Spleen (tissue), 11 donors: Measurements from ENCODE around the gene HS2ST1. TPM values are rescaled to one million over a fixed set of nuclear protein-coding genes. Genes with fewer than 3 reads are reported as not detected.

Experiments
- DNase-seq: peaks from one replicate; pipeline ENCODE4 v3.0.0-alpha.2; 2020
- H3K27ac ChIP-seq, 8 donors: fragments of 200-600 bp; sonication (generic) in 7 of 8; 1 replicate in 4 of 8; 2 replicates in 4 of 8; pipeline versions ENCODE4 v1.5.0 to v1.8.0; 2016 to 2021; ENCODE audit warnings: inconsistent platforms in 4 of 8, mild to moderate bottlenecking in 4 of 8, moderate library complexity in 1 of 8
- H3K27me3 ChIP-seq, 7 donors: fragments of 200-600 bp; sonication (generic) in 6 of 7; replicated peaks in 1 of 7; 1 replicate in 4 of 7; 2 replicates in 3 of 7; pipeline versions ENCODE4 v1.5.0 to v1.8.0; 2016 to 2021; ENCODE audit warnings: inconsistent platforms in 3 of 7, mild to moderate bottlenecking in 1 of 7
- H3K36me3 ChIP-seq, 6 donors: fragments of 200-600 bp; sonication (generic) in 5 of 6; 1 replicate in 4 of 6; 2 replicates in 2 of 6; pipeline versions ENCODE4 v1.5.0 to v1.8.0; 2016 to 2021; ENCODE audit warnings: inconsistent platforms in 2 of 6
- H3K4me1 ChIP-seq, 6 donors: fragments of 200-600 bp; sonication (generic) in 5 of 6; 1 replicate in 3 of 6; 2 replicates in 3 of 6; pipeline versions ENCODE4 v1.5.0 to v1.8.0; 2016 to 2021; ENCODE audit warnings: inconsistent platforms in 3 of 6
- H3K4me3 ChIP-seq, 8 donors: fragments of 200-600 bp; sonication (generic) in 7 of 8; 1 replicate in 4 of 8; 2 replicates in 4 of 8; pipeline versions ENCODE4 v1.5.0 to v1.8.0; 2016 to 2021; ENCODE audit warnings: inconsistent platforms in 4 of 8, mild to moderate bottlenecking in 4 of 8, moderate library complexity in 2 of 8
- H3K9me3 ChIP-seq, 8 donors: fragments of 200-600 bp; sonication (generic) in 7 of 8; 1 replicate in 4 of 8; 2 replicates in 4 of 8; pipeline versions ENCODE4 v1.5.0 to v1.8.0; 2016 to 2021; ENCODE audit warnings: inconsistent platforms in 4 of 8
- CTCF ChIP-seq, 11 experiments: fragments of 200-600 bp in 7 of 11; fragments of 450-650 bp in 4 of 11; sonication (generic) in 4 of 11; IDR thresholded peaks in 8 of 11; conservative IDR thresholded peaks in 3 of 11; 1 replicate in 7 of 11; 2 replicates in 4 of 11; pipeline versions ENCODE4 v1.4.0 to v1.8.0; 2016 to 2021; ENCODE audit warnings: antibody characterized with exemption in 11 of 11, inconsistent platforms in 4 of 11, mild to moderate bottlenecking in 1 of 11
- POLR2A ChIP-seq, 3 donors: fragments of 450-650 bp; IDR thresholded peaks; one replicate each; pipeline ENCODE4 v1.5.1; 2017; ENCODE audit warnings: antibody characterized with exemption in 3 of 3, mild to moderate bottlenecking in 1 of 3
- POLR2AphosphoS5 ChIP-seq, 3 donors: sonication (generic); formaldehyde crosslinking; IDR thresholded peaks; one replicate each; pipeline ENCODE4 v1.5.1; 2017; ENCODE audit warnings: antibody characterized with exemption in 3 of 3
- WGBS, 5 donors: extraction: QIAGEN DNeasy Blood & Tissue Kit in 3 of 5; methylation state at CpG; one replicate each; pipeline versions ENCODE4 v1.1.5 to v1.1.7; 2013 to 2018; 5-methylcytosine and 5-hydroxymethylcytosine counted together
- intact Hi-C: fragments of 100-400 bp; cut with DNase I; formaldehyde crosslinking; loops from one replicate; pipeline ENCODE4 v1.15.0; 2023; ENCODE audit warnings: low total_unique reads
- polyA plus RNA-seq, 3 donors: library from polyadenylated mRNA; stranded (reverse); fragments of 200-250 nt; gene quantifications; one replicate each; pipeline ENCODE4 v1.2.1, GENCODE V29; 2013
- total RNA-seq, 7 donors: library from RNA; depleted of rRNA in 3 of 7; stranded (reverse); fragments of >200 nt in 3 of 7; fragmentation: NEBNext Ultra II Directional in 4 of 7; extraction: Animal tissue kit (Norgen Biotek cat#: 25700) in 4 of 7; gene quantifications; one replicate each; pipeline versions ENCODE4 v1.1.0 to v1.2.1, GENCODE V29; 2016 to 2021
- donor health status: healthy with polysubstance abuse.
- donor health status: DM: no; HTN: no; CAD: no; lungs with moderate emphysema.
- donor health status: DM: no; HTN: no; CAD: no.
- donor health status: Bipolar disorder and iron deficiency.
- donor health status: healthy.
- donor health status: DM: no; HTN: no; CAD: no.
- donor health status: DM: yes; HTN: yes; CAD: no.

Gene HS2ST1
- total and polyA plus RNA-seq, 10 donors = 4.6 to 32.9 (median 22.3) TPM

GRCh38 chr1:87108228-87108627 is 193.8 kb downstream of the HS2ST1 start:
- Histone ChIP-seq H3K36me3 (peaks cover 0 to 19% (median 2%) of the 10 kb centered on the region in 6 donors), H3K27me3 (no peaks in the 10 kb centered on the region), H3K4me3 (no peak overlapping the region), H3K9me3 (no peaks in the 10 kb centered on the region), H3K27ac (no peak overlapping the region), H3K4me1 (no peaks in the 10 kb centered on the region)
- intact Hi-C loops = no loop called here
- TF ChIP-seq CTCF (IDR thresholded peaks at IDR 0.05 in 8 of 11, conservative IDR thresholded peaks at IDR 0.05 in 3 of 11) = no peak
- no peak for TF ChIP-seq POLR2A (IDR thresholded peaks at IDR 0.05)
- TF ChIP-seq POLR2AphosphoS5 (IDR thresholded peaks at IDR 0.05) = no peak
- DNase-seq = no peak
- 74 to 86% (median 76%) methylated on average over 1 of the region's 1 CpG for WGBS, 5 donors

- Histone ChIP-seq H3K36me3 (peaks cover 0 to 15% (median 0%) of the 10 kb centered on the region in 6 donors), H3K4me1 (no peaks in the 10 kb centered on the region), H3K4me3 (no peak overlapping the region), H3K9me3 (no peaks in the 10 kb centered on the region), H3K27me3 (no peaks in the 10 kb centered on the region), H3K27ac (no peak overlapping the region)
- intact Hi-C loops = no loop called here
- no peak for DNase-seq
- TF ChIP-seq CTCF (IDR thresholded peaks at IDR 0.05 in 8 of 11, conservative IDR thresholded peaks at IDR 0.05 in 3 of 11) (no peak), POLR2A (IDR thresholded peaks at IDR 0.05) (no peak), POLR2AphosphoS5 (IDR thresholded peaks at IDR 0.05) (no peak)
- 88 to 100% (median 95%) methylated on average over 1 of the region's 1 CpG for WGBS, 5 donors
Measured at GRCh38 chr1:87108814-87109411, 194.5 kb downstream of the HS2ST1 start.

DNA sequence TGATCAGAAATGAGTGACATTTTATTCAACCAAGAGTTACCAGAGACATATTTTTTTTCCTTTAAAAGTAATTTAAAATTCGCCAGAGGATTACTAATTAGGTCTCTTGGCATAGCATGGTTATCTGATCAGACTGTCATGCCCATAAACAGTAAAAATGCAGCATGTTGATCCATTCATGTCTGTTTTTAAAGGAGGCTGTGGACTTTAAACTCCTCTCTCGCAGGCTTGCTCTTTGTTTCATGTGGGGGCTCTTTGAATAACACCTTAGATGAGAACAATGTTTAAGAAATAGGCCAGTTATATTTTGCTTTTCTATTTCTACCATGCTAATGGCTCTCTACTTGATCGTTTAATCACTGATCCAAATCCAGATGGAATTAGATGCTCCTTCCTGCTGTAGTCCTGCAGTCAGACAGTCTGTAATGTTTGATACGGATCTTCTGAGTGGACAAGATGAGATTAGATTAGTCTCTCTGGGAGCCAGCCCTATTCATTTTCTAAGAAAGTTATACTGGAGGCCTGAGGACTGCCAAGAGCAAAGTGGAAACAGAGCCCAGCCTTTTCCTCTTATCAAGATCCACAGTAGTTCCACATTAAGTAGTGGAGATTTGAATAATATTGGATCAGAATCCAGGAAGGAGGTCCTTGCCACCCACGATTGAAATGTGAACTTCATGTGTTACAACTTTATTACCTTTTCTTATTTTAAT is 197.4 kb downstream of the HS2ST1 start:
- no peak overlapping the region for H3K4me3 ChIP-seq
- WGBS, 5 donors = 74 to 89% (median 81%) methylated on average over 5 of the region's 5 CpGs
- no peak overlapping the region for H3K27ac ChIP-seq
- H3K36me3 ChIP-seq = no peaks in the 10 kb centered on the region
- no peaks in the 10 kb centered on the region for H3K27me3 ChIP-seq
- intact Hi-C loops = no loop called here
- TF ChIP-seq CTCF (IDR thresholded peaks at IDR 0.05 in 8 of 11, conservative IDR thresholded peaks at IDR 0.05 in 3 of 11) (no peak), POLR2A (IDR thresholded peaks at IDR 0.05) (no peak), POLR2AphosphoS5 (IDR thresholded peaks at IDR 0.05) (no peak)
- no peak for DNase-seq
- H3K9me3 ChIP-seq = no peaks in the 10 kb centered on the region
- no peaks in the 10 kb centered on the region for H3K4me1 ChIP-seq

DNA sequence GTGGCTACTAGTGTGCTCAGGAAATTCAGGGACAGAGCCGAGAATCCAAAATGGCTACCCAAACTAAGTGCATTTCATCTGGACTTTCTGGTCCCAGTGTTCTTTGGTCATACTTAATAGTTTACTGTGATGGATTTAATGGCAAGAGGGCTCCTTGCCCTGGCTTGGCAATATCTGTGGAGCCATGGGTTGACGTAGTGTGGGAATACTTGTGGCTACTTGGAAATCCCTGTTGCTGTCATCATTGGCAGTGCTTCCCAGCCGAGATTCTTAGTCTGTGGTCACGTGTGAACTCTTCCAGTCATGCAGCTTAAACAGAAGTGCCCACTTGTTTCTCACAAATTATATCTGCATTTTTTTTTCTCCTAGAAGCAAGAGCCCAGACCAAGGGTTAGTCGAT is 198.9 kb downstream of the HS2ST1 start:
- Histone ChIP-seq H3K4me1 (no peaks in the 10 kb centered on the region), H3K27me3 (no peaks in the 10 kb centered on the region), H3K27ac (no peak overlapping the region), H3K4me3 (no peak overlapping the region), H3K9me3 (no peaks in the 10 kb centered on the region), H3K36me3 (no peaks in the 10 kb centered on the region)
- intact Hi-C loops = no loop called here
- 84 to 95% (median 89%) methylated on average over 5 of the region's 5 CpGs for WGBS, 5 donors
- DNase-seq = no peak
- TF ChIP-seq POLR2AphosphoS5 (IDR thresholded peaks at IDR 0.05) (no peak), POLR2A (IDR thresholded peaks at IDR 0.05) (no peak), CTCF (IDR thresholded peaks at IDR 0.05 in 8 of 11, conservative IDR thresholded peaks at IDR 0.05 in 3 of 11) (no peak)
